HG03280 (cell line): ENCODE data around the gene ZNF169.
"Not testable (repeated sequence)": the region's sequence is repeated elsewhere in the genome, so short reads cannot be mapped to it uniquely, and the experiment has no call there.

Experiments
- ATAC-seq: cut with Tn5 transposase; IDR thresholded peaks from one replicate; pipeline ENCODE4 v1.9.1; 2021; ENCODE audit warnings: mild to moderate bottlenecking, moderate library complexity; ENCODE audit not compliant: unreplicated experiment

The ZNF169 gene

DNA sequence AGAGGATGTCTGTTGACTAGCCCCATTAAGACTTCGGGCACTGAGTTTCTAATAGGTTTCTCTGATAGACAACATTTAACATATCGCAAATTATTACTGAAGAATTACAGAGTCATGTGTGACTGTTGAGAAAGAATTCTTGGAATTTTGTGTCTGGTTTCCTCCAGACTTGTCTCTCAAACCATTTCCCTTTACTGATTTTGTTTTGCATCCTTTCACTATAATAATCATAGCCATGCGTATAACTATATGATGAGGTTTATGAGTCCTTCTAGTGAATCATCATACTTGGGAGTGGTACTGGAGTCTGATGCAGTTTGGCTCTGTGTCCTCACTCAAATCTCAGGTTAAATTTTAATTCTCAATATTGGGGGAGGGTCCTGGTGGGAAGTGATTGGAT is 27.0 kb downstream of the ZNF169 start:
- ATAC-seq = no peak

DNA sequence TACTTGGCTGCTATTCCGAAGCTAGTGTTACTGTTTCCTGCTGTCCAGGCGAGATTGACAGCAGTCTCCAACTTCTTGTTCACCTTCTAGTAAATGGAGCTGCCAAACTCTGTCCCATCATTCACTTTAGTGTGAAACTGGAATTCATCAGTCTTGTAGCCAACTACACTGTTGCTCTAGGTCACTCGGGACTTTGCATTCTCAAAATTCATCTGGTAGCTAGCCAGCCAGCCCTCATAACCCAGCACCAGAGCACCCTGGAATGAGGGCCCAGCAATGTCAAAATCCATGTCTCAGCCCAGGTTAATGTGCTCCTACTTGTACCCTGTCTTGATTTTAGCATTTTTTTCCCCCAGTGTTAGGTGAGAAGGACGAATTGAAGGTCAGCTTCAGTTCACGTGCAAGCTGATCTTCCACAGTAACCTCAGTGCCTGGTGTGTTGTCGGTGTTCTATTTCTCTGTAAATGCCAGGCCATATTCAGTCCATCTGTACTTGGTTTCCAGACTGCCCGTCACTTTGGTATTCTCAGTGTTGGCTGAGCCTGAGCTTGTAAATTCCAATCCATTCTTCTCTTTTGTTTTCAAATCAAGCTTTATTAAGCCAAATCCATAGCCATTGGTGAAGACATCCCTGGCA is 28.9 kb downstream of the ZNF169 start:
- ATAC-seq = no peak

DNA sequence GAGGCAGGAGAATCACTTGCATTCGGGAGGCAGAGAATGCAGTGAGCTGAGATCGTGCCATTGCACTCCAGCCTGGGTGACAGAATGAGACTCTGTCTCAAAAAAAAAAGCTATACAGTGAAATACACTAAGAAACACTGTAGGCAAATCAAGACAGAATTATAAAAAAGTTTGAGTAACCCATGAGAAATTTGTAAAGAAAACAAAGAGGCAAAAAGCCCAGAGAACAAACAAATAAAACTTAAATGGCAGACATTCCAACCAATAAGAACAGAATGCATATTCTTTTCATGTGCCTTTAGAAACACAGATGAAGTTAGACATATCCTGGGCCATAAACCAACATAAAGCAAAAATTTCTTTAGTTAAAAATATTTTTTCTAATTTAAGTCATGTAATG is 30.6 kb downstream of the ZNF169 start:
- ATAC-seq = no peak

DNA sequence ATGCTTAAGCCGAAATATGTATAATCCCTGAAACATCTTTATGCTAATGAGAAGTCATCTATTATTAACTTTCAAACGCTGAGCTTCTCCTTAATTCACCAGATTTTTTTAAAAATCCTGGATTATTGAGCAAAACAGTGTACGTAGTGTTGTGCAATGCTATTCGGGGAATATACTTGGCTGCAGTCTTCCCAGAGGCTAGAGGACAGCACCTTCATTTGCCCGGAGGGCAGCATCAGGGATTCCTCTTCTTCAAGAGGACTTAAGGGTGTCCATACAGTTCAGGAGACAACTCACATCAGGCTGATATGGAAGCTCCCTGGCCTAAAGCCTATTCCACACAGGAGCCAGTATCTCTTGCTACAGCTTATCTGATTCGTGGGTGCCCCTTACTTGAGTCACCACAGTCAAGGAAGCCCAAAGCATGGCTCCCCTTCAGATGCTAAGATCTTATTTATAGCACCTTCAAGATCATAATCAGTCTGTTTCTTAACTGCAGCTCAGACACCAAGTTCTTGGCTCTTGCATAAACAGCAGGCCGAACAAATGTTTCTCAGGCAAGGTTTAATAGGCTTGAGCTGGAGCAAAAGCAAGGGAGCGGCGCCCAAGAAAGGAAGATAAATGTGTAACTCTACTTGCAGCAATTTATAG is 40.0 kb downstream of the ZNF169 start:
- no peak for ATAC-seq

DNA sequence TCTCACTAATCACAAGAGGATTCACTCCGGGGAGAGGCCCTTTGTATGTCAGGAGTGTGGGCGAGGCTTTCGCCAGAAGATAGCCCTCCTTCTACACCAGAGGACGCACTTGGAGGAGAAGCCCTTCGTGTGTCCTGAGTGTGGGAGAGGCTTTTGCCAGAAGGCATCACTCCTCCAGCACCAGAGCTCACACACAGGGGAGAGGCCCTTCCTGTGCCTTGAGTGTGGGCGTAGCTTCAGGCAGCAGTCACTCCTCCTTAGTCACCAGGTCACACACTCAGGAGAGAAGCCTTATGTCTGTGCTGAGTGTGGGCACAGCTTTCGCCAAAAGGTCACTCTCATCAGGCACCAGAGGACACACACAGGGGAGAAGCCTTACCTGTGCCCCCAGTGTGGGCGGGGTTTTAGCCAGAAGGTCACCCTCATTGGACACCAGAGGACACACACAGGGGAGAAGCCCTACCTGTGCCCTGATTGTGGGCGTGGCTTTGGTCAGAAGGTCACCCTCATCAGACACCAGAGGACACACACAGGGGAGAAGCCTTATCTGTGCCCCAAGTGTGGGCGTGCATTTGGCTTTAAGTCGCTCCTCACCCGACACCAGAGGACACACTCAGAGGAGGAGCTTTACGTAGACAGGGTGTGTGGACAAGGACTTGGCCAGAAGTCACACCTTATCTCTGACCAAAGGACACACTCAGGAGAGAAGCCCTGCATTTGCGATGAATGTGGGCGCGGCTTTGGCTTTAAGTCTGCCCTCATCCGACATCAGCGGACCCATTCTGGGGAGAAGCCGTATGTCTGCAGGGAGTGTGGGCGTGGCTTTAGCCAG is 41.6 kb downstream of the ZNF169 start:
- no peak for ATAC-seq

DNA sequence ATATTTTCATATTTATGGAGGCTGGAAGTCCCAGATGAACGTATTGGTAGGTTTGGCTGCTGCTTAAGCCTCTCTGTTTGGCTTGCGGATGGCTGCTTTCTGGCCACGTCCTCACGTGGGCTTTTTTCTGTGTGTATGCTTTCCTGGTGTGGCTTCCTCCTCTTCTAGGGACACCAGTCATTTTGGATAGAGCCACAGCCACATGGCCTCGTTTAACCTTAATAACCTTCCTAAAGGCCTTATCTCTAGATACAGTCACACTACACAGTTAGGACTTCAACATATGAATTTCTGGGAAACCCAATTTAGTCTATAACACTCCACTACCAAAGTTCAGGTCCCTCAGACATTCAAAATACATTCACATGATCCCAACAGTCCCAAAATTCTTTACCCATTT is 42.5 kb downstream of the ZNF169 start:
- ATAC-seq = no peak

DNA sequence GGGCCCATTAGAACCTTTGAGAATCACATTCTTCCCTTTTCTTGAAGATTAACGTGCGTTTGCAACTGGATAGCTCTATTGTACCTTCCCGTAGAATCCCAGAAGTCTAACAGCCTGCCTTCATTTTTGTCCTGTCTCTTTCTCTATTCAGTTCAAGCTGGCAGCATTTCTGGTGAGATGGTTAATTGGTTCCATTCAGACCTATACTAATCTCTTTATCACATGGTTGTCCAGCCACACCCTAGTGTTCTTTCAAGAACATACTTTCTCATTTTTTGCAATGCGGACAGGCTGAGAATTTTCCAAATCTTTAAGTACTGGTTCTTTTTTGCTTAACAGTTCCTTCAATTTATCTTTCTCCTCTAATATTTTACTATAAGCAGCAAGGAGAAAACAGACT is 43.3 kb downstream of the ZNF169 start:
- no peak for ATAC-seq

DNA sequence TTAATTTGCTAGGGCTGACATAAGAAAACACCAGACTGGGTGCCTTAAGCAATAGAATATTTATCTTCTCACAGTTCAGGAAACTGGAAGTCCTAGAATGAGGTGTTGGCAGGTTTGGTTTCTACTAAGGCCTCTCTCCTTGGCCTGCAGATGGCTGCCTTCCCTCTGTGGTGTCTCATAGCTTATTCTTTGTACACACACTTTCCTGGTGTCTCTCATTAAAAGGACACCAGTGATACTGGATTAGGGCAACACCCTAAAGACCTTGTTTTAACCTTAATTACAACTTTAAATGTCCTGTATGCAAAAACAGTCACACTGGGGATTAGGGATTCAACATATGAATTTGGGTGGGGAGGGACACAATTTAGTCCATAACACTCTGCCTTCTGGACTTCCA is 44.2 kb downstream of the ZNF169 start:
- no peak for ATAC-seq

DNA sequence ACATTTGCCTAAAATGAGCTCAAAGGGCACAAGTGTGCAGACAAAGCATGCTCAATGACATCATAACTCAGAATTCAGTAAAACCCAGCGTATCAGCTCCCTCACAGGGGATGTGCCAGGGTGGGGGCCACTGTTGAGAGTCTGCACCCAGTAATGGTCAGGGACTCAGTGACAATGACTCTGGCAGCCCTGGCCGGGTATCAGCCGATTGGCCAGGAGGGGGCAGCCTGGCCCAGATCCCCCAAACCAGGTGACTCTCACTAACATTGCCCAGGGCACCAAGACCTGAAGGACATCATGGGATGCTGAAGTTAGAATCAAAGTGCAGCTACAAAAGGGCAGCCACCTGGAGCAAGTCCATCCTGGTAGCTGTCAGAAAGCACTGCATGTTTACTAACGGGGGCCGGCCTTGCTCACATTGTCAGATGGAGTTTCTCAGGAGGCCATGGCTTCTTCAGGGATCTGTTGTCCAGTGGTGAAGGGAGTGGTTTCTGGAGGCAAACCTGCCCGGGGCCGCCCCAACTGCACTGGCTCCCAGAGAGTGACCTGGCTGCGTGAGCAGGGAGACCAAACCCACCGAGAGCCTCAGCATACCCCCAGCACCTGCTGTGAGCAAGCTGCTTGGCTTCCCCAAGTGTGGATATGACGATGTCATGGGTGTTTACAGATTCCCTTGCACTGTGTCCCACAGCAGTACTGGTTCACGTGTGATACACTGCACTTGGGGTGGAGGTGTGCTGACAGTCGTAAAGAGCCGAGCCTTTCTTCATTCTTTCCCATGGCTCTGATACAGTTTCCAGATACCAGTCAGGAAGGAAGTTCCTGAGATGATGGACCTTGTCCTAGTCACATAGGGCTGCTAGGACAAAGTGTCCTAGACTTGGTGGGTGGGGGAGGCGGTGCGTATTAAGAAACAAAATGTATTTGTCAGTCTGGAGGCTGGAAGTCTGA is 56.2 kb downstream of the ZNF169 start:
- ATAC-seq = not testable (repeated sequence)

DNA sequence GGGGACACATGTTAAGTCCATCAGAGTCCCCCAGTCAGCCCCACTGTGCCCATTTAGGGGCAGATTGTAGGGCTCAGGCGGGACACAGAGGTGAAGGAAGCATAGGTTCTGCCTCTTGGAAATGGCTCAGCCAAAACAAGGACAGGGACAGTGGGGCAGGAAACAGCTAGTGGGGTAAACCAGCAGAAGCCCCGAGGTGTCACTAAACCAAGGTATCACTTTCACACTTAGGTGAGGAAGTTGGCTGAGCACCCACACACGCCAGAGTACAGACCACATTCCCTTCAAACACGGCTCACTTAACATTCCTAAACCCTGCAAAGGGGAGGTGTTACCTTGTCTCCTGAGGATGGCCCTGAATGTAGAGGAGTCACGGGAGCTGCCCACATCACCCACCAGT is 57.1 kb downstream of the ZNF169 start:
- ATAC-seq = not testable (repeated sequence)

DNA sequence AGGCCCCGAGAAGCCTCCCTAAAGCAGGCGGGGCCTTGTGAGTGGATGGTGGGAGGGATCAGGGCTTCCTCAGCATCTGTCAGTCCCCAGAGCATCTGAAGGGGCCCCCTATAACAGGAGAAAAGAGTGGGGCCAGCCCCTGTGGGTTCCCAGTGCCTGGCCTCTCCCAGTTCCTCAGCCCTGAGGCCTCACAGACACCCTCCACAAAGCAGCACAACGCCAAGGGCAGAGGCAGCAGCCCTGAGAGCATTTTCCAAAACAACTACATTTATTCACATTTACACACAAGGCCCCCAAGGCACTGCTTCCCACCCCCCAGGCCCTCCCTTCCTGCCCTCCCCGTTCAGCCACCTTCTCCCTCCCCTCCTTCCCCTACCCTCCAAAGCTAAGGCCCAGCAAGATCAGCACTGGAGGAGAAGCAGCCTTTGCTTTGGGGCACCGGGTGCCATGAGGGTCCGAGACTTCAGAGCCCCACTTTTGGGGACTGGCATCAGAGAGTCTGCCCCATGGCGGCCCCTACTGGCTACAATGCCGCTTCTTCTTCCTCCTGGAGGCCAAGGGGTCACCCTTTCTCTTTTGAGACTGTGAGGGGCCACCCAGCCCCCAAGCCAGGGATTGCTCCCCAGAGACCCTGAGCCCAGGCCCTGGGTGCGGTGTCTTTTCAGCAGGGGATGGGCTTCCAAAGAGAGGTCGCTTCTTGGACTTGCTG is 59.0 kb downstream of the ZNF169 start:
- not testable (repeated sequence) for ATAC-seq

DNA sequence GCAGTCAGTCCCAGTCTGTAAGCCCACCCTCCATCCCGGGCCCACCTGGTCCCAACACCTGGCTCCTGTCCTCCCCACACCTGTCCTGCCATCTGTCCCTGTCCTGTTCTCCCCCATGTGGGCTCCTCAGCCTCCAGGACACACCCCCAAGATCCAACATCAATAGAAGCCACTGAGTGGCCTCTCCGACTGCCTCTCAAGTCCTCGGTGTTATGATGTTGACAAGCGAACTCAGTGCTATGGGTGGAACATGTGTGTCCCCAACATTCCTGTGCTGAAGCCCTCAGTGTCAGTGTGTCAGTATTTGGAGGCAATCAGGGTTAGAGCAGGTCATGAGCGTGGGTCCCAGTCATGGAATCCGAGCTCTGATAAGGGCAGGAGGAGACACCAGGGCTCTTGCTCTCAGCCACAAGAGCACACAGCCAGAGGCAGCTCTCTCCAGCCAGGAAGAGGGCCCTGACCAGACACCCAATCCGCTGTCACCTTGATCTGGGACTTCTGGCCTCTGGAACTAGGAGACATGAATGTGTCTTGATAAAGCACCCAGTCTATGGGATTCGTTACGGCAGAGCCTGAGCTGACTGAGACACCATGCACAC is 63.3 kb downstream of the ZNF169 start:
- not testable (repeated sequence) for ATAC-seq

DNA sequence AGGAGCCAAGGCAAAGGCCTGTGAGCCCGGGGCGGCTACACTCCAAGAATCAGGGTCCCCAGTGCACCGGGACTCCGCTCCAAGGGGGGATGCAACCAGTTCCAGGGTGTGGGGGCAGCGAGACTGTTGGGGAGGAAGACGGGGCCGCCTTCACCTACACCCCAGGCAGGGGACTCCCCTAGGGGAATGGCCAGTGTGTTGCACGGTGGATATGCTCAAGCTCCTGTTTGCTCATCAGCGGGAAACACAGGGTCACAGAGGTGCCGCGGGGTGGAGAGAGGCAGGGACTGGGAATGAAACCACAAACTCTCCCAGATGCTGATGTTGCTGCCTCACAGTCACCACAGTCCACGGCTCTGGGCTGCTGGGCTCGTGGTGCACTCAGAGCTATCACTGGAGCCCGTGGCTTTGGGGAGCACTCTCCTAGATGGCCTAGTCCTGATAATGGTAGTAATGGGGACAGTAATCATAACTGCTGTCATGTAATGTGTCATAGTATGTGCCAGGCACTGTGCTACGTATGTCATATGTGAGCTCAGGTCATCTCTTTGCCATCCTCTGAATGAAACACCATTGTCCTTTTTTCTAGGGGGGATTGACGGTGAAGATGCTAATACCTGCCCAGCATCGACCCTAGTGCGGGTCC is 64.2 kb downstream of the ZNF169 start:
- not testable (repeated sequence) for ATAC-seq

DNA sequence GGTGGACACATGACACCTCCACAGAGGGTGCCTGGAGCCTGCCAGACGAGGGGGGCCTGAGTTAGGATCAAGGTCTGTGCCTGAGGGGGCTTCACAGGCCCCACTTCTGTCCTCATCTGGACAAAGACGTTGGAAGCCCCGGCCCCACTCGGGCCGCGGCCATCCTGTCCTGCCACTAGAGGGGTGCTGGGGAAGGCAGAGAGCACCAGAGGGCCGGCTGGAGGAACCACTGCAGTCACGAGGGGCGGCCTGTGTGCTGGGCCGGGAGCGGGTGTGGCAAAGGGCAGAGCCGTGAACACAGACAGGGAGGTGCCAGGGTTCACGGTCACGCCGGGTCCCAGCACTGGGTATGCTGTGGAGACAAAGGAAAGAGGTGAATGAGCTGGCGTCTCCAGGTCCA is 66.5 kb downstream of the ZNF169 start:
- not testable (repeated sequence) for ATAC-seq

DNA sequence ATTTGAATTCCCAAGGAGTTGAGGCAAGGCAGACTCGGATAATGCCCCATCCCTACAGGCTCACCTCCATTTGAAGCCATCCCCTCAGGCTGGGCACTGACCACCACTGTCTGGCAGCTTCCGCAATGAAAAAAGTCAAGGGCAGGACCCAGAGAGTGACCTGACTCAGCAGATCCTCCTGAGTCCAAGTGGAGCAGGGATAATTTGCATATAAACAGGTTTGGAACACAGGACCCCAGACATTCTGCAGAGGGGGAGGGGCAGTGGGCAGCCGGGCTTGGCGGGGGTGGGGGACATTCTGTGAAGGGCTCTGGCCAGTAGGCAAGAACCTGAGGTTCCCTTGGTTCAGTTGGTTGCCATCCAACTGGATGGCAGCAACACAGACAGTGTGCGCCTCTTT is 69.4 kb downstream of the ZNF169 start, which contains the start of gene NUTM2F:
TSS of gene NUTM2F (minus strand) at position 101 of the 400 bp plus-strand sequence. CDS start at position 80, 21 bp downstream.
- not testable (repeated sequence) for ATAC-seq

DNA sequence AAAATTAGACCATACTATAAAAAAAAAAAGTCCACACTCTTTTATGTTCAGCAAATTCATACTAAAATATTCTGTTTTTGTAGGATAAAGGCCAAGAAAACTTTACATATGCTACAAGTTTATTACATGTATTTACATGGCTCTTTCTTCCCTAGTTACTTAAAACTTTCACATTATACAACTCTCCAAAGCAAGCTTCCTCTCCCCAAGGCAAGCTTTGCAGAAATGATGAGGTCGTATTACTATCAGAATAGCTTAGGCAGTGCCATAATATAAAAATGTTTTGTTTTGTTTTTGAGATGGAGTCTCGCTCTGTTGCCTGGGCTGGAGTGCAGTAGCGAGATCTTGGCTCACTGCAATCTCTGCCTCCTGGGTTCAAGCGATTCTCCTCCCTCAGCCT is 77.3 kb downstream of the ZNF169 start:
- ATAC-seq = not testable (repeated sequence)

DNA sequence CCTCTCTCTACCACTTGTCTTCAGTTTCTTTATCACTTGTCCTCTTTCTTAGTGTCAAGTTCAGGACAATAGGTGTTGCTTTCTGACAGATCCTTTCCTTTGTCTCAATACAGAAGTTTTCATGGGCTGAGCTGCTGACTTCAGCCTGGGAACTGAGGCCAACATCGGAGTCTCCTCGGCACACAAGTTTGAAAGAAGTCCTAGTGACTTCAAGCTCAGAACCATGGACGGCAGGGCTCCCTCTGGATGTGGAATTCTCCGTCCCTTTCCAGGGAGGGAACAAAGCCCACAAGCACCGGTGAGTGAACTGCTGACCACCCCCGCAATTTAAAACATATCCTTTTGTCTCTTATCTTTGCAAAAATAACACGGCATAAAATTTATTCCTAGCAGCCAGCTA is 79.6 kb downstream of the ZNF169 start:
- not testable (repeated sequence) for ATAC-seq

DNA sequence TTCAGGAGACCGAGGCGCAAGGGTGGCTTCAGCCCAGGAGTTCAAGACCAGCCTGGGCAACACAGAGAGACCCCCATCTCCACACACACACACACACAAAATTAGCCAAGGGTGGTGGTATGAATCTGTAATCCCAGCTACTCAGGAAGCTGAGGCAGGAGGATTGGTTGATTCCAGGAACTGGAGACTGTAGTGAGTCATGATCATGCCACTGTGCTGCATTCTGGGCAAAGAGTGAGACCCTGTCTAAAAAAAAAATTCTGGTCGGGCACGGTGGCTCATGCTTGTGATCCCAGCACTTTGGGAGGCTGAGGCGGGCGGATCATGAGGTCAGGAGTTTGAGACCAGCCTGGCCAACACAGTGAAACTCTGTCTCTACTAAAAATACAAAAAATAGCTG is 80.6 kb downstream of the ZNF169 start:
- not testable (repeated sequence) for ATAC-seq

DNA sequence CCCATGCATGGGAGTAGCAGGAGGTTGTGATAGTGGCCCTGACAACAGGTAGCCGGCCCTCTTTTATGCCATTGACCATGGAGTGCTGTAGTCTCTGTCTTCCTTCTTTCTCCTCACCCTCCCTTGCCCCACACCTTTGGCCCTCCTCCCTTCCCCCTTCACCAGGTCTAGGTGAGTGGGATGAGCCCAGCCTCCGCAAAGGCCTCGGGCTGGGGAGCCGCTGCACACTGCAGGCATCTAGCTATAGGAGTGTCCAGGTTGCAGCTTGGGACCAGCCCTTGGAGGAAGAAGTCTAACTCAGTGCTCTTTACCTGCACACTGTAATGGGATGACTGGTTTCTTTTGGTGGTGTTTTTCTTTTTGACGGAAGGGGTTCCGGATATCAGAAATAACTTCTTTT is 81.7 kb downstream of the ZNF169 start:
- not testable (repeated sequence) for ATAC-seq
